WTC11 (cell line): Measurements from ENCODE around the gene CPNE6. TPM values are rescaled to one million over a fixed set of nuclear protein-coding genes. Genes with fewer than 3 reads are reported as not detected.
A peak's percentile ranks its signal among the peaks of the same experiment; 100 is the strongest.

Experiments used
- FOXK1 ChIP-seq: sonication (generic); formaldehyde crosslinking; IDR thresholded peaks from 2 replicates; pipeline ENCODE4 v1.8.0; 2022; ENCODE audit warnings: mild to moderate bottlenecking, moderate library complexity, missing genetic modification reagents
- FOXP1 ChIP-seq: sonication (generic); formaldehyde crosslinking; IDR thresholded peaks from 2 replicates; pipeline ENCODE4 v1.8.0; 2022; ENCODE audit warnings: missing genetic modification reagents, mild to moderate bottlenecking, moderate library complexity, borderline replicate concordance
- GABPB1 ChIP-seq: sonication (generic); formaldehyde crosslinking; IDR thresholded peaks from 2 replicates; pipeline ENCODE4 v1.8.1; 2023; ENCODE audit warnings: mild to moderate bottlenecking, missing genetic modification reagents
- JAZF1 ChIP-seq: fragments of 250-450 bp; sonication (Bioruptor Pico); IDR thresholded peaks from 2 replicates; pipeline ENCODE4 v1.9.0; 2021; ENCODE audit warnings: moderate library complexity, mild to moderate bottlenecking, inconsistent platforms
- JUN ChIP-seq: sonication (generic); formaldehyde crosslinking; IDR thresholded peaks from 2 replicates; pipeline ENCODE4 v1.8.0; 2023; ENCODE audit warnings: mild to moderate bottlenecking, missing genetic modification reagents
- MYBL2 ChIP-seq: sonication (generic); formaldehyde crosslinking; IDR thresholded peaks from 2 replicates; pipeline ENCODE4 v1.8.1; 2023; ENCODE audit warnings: mild to moderate bottlenecking, moderate library complexity, missing genetic modification reagents
- NFYB ChIP-seq: sonication (generic); formaldehyde crosslinking; conservative IDR thresholded peaks from 2 replicates; pipeline ENCODE4 v1.8.0; 2022; ENCODE audit warnings: low read depth, missing genetic modification reagents
- RORB ChIP-seq: fragments of 250-450 bp; sonication (Bioruptor Pico); IDR thresholded peaks from 2 replicates; pipeline ENCODE4 v1.9.0; 2021; ENCODE audit warnings: mild to moderate bottlenecking
- SMAD4 ChIP-seq: sonication (generic); formaldehyde crosslinking; IDR thresholded peaks from 2 replicates; pipeline ENCODE4 v1.8.0; 2022; ENCODE audit warnings: mild to moderate bottlenecking, missing genetic modification reagents
- SP1 ChIP-seq: sonication (generic); formaldehyde crosslinking; conservative IDR thresholded peaks from 2 replicates; pipeline ENCODE4 v1.8.1; 2022; ENCODE audit warnings: missing genetic modification reagents
- ZNF219 ChIP-seq: sonication (generic); formaldehyde crosslinking; IDR thresholded peaks from 2 replicates; pipeline ENCODE4 v1.8.0; 2023; ENCODE audit warnings: missing genetic modification reagents, mild to moderate bottlenecking, borderline replicate concordance
- ZNF232 ChIP-seq: sonication (generic); formaldehyde crosslinking; IDR thresholded peaks from 2 replicates; pipeline ENCODE4 v1.8.0; 2022; ENCODE audit warnings: mild to moderate bottlenecking, missing genetic modification reagents
- total RNA-seq: library from RNA; stranded (reverse); gene quantifications from 3 replicates; pipeline ENCODE4 v1.2.3, GENCODE V29; 2021
- TF ChIP-seq, protein P1 (sequence below): sonication (generic); formaldehyde crosslinking; IDR thresholded peaks from 2 replicates; pipeline ENCODE4 v1.8.1; 2023; ENCODE audit warnings: mild to moderate bottlenecking, missing genetic modification reagents, borderline replicate concordance
- TF ChIP-seq, protein P2 (sequence below): sonication (generic); formaldehyde crosslinking; IDR thresholded peaks from 2 replicates; pipeline ENCODE4 v1.8.1; 2023; ENCODE audit warnings: mild to moderate bottlenecking, moderate library complexity, missing genetic modification reagents
- TF ChIP-seq, protein P3 (sequence below): sonication (generic); formaldehyde crosslinking; IDR thresholded peaks from 2 replicates; pipeline ENCODE4 v1.8.0; 2022; ENCODE audit warnings: mild to moderate bottlenecking, missing genetic modification reagents
- TF ChIP-seq, protein P4 (sequence below): sonication (generic); formaldehyde crosslinking; IDR thresholded peaks from 2 replicates; pipeline ENCODE4 v1.8.0; 2022; ENCODE audit warnings: mild to moderate bottlenecking, missing genetic modification reagents
- TF ChIP-seq, protein P5 (sequence below): fragments of 250-450 bp; sonication (Bioruptor Pico); IDR thresholded peaks from 2 replicates; pipeline ENCODE4 v1.9.0; 2021; ENCODE audit warnings: mild to moderate bottlenecking
- TF ChIP-seq, protein P6 (sequence below): sonication (generic); formaldehyde crosslinking; IDR thresholded peaks from 2 replicates; pipeline ENCODE4 v1.8.0; 2022; ENCODE audit warnings: mild to moderate bottlenecking, missing genetic modification reagents
- TF ChIP-seq, protein P7 (sequence below): sonication (generic); formaldehyde crosslinking; IDR thresholded peaks from 2 replicates; pipeline ENCODE4 v1.8.1; 2023; ENCODE audit warnings: mild to moderate bottlenecking, missing genetic modification reagents
- TF ChIP-seq, protein P8 (sequence below): sonication (generic); formaldehyde crosslinking; conservative IDR thresholded peaks from 2 replicates; pipeline ENCODE4 v1.8.1; 2023; ENCODE audit warnings: mild to moderate bottlenecking, low read depth, missing genetic modification reagents, moderate library complexity
- TF ChIP-seq, protein P9 (sequence below): sonication (generic); formaldehyde crosslinking; IDR thresholded peaks from 2 replicates; pipeline ENCODE4 v1.8.0; 2023; ENCODE audit warnings: missing genetic modification reagents
- TF ChIP-seq, protein P10 (sequence below): sonication (generic); formaldehyde crosslinking; IDR thresholded peaks from 2 replicates; pipeline ENCODE4 v1.8.0; 2022; ENCODE audit warnings: mild to moderate bottlenecking, missing genetic modification reagents

CPNE6 gene
- total RNA-seq, 1 experiment from 2014 or later: not detected

DNA sequence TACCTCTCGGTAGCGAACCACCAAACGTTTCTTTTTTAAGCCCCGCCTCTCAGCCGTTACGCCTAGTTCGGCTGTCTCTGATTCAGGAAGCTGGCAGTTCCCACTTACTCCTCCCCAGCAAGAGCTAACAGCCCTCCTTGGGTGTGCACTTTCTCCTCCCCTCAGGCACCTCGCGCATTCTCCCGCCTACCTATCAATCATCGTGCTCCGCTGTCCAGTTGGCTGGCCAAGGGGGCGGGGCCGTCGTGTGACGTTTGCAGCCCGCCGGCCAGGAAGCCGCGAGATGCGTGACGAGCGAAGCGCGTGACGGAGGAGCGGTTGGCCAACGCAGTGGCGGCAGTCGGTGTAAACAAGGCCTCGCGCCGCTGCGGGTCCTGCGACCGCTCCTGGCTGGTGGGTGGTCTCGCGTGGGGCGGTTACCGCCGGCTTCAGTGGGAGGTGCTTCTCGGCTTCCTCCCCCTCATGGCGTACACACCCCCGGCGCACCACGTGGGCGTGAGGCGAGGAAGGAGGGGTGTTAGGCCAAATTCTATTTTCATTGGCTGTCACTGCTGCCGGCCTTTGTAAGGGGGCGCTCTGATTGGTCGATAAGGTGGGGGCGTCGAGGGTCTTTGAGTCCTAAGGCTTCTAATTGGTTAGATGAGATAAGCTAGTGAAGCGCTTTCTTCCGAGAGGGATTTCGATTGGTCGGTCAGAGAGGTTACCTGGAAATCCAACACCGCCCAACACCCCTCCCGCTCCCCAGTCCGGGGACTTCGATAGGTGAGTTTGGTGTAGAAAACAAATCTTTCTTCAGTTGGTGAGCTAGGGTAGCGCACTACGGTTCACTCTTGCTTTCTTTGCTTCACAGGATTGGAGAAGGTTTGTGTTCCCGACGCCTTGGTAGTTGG is 43.4 kb downstream of the CPNE6 start, which contains the start of the genes DCAF11 and NRL (continued):
- peak; percentile 92 for TF ChIP-seq GABPB1
- TF ChIP-seq, protein P1, sequence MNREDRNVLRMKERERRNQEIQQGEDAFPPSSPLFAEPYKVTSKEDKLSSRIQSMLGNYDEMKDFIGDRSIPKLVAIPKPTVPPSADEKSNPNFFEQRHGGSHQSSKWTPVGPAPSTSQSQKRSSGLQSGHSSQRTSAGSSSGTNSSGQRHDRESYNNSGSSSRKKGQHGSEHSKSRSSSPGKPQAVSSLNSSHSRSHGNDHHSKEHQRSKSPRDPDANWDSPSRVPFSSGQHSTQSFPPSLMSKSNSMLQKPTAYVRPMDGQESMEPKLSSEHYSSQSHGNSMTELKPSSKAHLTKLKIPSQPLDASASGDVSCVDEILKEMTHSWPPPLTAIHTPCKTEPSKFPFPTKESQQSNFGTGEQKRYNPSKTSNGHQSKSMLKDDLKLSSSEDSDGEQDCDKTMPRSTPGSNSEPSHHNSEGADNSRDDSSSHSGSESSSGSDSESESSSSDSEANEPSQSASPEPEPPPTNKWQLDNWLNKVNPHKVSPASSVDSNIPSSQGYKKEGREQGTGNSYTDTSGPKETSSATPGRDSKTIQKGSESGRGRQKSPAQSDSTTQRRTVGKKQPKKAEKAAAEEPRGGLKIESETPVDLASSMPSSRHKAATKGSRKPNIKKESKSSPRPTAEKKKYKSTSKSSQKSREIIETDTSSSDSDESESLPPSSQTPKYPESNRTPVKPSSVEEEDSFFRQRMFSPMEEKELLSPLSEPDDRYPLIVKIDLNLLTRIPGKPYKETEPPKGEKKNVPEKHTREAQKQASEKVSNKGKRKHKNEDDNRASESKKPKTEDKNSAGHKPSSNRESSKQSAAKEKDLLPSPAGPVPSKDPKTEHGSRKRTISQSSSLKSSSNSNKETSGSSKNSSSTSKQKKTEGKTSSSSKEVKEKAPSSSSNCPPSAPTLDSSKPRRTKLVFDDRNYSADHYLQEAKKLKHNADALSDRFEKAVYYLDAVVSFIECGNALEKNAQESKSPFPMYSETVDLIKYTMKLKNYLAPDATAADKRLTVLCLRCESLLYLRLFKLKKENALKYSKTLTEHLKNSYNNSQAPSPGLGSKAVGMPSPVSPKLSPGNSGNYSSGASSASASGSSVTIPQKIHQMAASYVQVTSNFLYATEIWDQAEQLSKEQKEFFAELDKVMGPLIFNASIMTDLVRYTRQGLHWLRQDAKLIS: no peak
- TF ChIP-seq, protein P2, sequence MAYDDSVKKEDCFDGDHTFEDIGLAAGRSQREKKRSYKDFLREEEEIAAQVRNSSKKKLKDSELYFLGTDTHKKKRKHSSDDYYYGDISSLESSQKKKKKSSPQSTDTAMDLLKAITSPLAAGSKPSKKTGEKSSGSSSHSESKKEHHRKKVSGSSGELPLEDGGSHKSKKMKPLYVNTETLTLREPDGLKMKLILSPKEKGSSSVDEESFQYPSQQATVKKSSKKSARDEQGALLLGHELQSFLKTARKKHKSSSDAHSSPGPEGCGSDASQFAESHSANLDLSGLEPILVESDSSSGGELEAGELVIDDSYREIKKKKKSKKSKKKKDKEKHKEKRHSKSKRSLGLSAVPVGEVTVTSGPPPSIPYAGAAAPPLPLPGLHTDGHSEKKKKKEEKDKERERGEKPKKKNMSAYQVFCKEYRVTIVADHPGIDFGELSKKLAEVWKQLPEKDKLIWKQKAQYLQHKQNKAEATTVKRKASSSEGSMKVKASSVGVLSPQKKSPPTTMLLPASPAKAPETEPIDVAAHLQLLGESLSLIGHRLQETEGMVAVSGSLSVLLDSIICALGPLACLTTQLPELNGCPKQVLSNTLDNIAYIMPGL (CRISPR knock-in tag): no peak
- TF ChIP-seq, protein P3, sequence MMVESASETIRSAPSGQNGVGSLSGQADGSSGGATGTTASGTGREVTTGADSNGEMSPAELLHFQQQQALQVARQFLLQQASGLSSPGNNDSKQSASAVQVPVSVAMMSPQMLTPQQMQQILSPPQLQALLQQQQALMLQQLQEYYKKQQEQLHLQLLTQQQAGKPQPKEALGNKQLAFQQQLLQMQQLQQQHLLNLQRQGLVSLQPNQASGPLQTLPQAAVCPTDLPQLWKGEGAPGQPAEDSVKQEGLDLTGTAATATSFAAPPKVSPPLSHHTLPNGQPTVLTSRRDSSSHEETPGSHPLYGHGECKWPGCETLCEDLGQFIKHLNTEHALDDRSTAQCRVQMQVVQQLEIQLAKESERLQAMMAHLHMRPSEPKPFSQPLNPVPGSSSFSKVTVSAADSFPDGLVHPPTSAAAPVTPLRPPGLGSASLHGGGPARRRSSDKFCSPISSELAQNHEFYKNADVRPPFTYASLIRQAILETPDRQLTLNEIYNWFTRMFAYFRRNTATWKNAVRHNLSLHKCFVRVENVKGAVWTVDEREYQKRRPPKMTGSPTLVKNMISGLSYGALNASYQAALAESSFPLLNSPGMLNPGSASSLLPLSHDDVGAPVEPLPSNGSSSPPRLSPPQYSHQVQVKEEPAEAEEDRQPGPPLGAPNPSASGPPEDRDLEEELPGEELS (CRISPR knock-in tag): peak; percentile 80; the same call in 1 of the 2 replicates
- TF ChIP-seq MYBL2: peak; percentile 82
- TF ChIP-seq, protein P4, sequence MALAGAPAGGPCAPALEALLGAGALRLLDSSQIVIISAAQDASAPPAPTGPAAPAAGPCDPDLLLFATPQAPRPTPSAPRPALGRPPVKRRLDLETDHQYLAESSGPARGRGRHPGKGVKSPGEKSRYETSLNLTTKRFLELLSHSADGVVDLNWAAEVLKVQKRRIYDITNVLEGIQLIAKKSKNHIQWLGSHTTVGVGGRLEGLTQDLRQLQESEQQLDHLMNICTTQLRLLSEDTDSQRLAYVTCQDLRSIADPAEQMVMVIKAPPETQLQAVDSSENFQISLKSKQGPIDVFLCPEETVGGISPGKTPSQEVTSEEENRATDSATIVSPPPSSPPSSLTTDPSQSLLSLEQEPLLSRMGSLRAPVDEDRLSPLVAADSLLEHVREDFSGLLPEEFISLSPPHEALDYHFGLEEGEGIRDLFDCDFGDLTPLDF (CRISPR knock-in tag): no peak
- TF ChIP-seq, protein P5, sequence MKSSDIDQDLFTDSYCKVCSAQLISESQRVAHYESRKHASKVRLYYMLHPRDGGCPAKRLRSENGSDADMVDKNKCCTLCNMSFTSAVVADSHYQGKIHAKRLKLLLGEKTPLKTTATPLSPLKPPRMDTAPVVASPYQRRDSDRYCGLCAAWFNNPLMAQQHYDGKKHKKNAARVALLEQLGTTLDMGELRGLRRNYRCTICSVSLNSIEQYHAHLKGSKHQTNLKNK (CRISPR knock-in tag): no peak
- TF ChIP-seq, protein P6, sequence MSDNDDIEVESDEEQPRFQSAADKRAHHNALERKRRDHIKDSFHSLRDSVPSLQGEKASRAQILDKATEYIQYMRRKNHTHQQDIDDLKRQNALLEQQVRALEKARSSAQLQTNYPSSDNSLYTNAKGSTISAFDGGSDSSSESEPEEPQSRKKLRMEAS: peak; percentile 97
- TF ChIP-seq, protein P7, sequence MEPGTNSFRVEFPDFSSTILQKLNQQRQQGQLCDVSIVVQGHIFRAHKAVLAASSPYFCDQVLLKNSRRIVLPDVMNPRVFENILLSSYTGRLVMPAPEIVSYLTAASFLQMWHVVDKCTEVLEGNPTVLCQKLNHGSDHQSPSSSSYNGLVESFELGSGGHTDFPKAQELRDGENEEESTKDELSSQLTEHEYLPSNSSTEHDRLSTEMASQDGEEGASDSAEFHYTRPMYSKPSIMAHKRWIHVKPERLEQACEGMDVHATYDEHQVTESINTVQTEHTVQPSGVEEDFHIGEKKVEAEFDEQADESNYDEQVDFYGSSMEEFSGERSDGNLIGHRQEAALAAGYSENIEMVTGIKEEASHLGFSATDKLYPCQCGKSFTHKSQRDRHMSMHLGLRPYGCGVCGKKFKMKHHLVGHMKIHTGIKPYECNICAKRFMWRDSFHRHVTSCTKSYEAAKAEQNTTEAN: no peak
- no peak for TF ChIP-seq RORB (CRISPR knock-in tag)
- TF ChIP-seq NFYB (CRISPR knock-in tag): peak; percentile 92
- peak; percentile 96 for TF ChIP-seq FOXK1 (CRISPR knock-in tag)
- TF ChIP-seq, protein P8, sequence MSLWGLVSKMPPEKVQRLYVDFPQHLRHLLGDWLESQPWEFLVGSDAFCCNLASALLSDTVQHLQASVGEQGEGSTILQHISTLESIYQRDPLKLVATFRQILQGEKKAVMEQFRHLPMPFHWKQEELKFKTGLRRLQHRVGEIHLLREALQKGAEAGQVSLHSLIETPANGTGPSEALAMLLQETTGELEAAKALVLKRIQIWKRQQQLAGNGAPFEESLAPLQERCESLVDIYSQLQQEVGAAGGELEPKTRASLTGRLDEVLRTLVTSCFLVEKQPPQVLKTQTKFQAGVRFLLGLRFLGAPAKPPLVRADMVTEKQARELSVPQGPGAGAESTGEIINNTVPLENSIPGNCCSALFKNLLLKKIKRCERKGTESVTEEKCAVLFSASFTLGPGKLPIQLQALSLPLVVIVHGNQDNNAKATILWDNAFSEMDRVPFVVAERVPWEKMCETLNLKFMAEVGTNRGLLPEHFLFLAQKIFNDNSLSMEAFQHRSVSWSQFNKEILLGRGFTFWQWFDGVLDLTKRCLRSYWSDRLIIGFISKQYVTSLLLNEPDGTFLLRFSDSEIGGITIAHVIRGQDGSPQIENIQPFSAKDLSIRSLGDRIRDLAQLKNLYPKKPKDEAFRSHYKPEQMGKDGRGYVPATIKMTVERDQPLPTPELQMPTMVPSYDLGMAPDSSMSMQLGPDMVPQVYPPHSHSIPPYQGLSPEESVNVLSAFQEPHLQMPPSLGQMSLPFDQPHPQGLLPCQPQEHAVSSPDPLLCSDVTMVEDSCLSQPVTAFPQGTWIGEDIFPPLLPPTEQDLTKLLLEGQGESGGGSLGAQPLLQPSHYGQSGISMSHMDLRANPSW (CRISPR knock-in tag): no peak
- TF ChIP-seq JUN (CRISPR knock-in tag): no peak
- TF ChIP-seq, protein P9, sequence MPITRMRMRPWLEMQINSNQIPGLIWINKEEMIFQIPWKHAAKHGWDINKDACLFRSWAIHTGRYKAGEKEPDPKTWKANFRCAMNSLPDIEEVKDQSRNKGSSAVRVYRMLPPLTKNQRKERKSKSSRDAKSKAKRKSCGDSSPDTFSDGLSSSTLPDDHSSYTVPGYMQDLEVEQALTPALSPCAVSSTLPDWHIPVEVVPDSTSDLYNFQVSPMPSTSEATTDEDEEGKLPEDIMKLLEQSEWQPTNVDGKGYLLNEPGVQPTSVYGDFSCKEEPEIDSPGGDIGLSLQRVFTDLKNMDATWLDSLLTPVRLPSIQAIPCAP (CRISPR knock-in tag): no peak
- TF ChIP-seq FOXP1 (CRISPR knock-in tag): peak; percentile 59; the same call in 1 of the 2 replicates
- no peak for TF ChIP-seq SMAD4 (CRISPR knock-in tag)
- TF ChIP-seq ZNF232 (CRISPR knock-in tag): peak; percentile 35; the same call in 1 of the 2 replicates
- TF ChIP-seq, protein P10, sequence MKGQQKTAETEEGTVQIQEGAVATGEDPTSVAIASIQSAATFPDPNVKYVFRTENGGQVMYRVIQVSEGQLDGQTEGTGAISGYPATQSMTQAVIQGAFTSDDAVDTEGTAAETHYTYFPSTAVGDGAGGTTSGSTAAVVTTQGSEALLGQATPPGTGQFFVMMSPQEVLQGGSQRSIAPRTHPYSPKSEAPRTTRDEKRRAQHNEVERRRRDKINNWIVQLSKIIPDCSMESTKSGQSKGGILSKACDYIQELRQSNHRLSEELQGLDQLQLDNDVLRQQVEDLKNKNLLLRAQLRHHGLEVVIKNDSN (CRISPR knock-in tag): peak; percentile 93
- peak; percentile 91 for TF ChIP-seq SP1
- TF ChIP-seq JAZF1: no peak
- no peak for TF ChIP-seq ZNF219
